Ovary (tissue), 9 donors: Measurements from ENCODE around the gene ZFPL1. TPM values are rescaled to one million over a fixed set of nuclear protein-coding genes. Genes with fewer than 3 reads are reported as not detected.
A peak's percentile ranks its signal among the peaks of the same experiment; 100 is the strongest.

Experiments
- DNase-seq, 5 donors: peaks; one replicate each; pipeline ENCODE4 v3.0.0-alpha.2; 2019 to 2020
- H3K27ac ChIP-seq, 2 donors: fragments of 200-600 bp; one replicate each; pipeline versions ENCODE4 v1.5.1 to v1.8.0; 2019 to 2022
- H3K27me3 ChIP-seq: fragments of 200-600 bp; one replicate; pipeline ENCODE4 v1.8.0; 2022
- H3K36me3 ChIP-seq: fragments of 200-600 bp; sonication (generic); one replicate; pipeline ENCODE4 v1.5.1; 2019
- H3K4me1 ChIP-seq: one replicate; pipeline ENCODE4 v1.8.1; 2013; ENCODE audit warnings: mild to moderate bottlenecking, moderate library complexity; ENCODE audit not compliant: insufficient read depth
- H3K4me3 ChIP-seq: fragments of 200-600 bp; sonication (generic); one replicate; pipeline ENCODE4 v1.5.1; 2017
- H3K9me3 ChIP-seq, 2 donors: fragments of 200-600 bp in 1 of 2; sonication (generic) in 1 of 2; one replicate each; pipeline versions ENCODE4 v1.5.1 to v1.8.1; 2013 to 2019; ENCODE audit warnings: mild to moderate bottlenecking in 1 of 2, moderate library complexity in 1 of 2
- CTCF ChIP-seq, 3 donors: fragments of 450-650 bp in 2 of 3; fragments of 200-600 bp in 1 of 3; IDR thresholded peaks; one replicate each; pipeline versions ENCODE4 v1.5.1 to v1.8.0; 2016 to 2022; ENCODE audit warnings: antibody characterized with exemption in 3 of 3, mild to moderate bottlenecking in 1 of 3
- EP300 ChIP-seq: sonication (generic); formaldehyde crosslinking; IDR thresholded peaks from one replicate; pipeline ENCODE4 v1.6.1; 2017; ENCODE audit warnings: antibody characterized with exemption
- POLR2A ChIP-seq: fragments of 450-650 bp; IDR thresholded peaks from one replicate; pipeline ENCODE4 v1.6.1; 2017; ENCODE audit warnings: antibody characterized with exemption, mild to moderate bottlenecking, moderate library complexity
- WGBS, 3 donors: extraction: QIAGEN DNeasy Blood & Tissue Kit in 1 of 3; methylation state at CpG; one replicate each; pipeline versions ENCODE4 v1.1.5 to v1.1.7; 2013 to 2017; 5-methylcytosine and 5-hydroxymethylcytosine counted together
- intact Hi-C, 4 donors: fragments of 100-400 bp; cut with DNase I; formaldehyde crosslinking; loops; one replicate each; pipeline versions ENCODE4 v1.11.0 to v1.15.1; 2022 to 2023
- polyA plus RNA-seq, 2 donors: library from polyadenylated mRNA; stranded (reverse); fragments of 200-250 nt in 1 of 2; fragments of 350-450 nt in 1 of 2; fragmentation: Illumina TruSeq in 1 of 2; extraction: RNeasy Lipid Tissue Mini Kit (QIAGEN cat#74804) in 1 of 2; gene quantifications; one replicate each; pipeline ENCODE4 v1.2.3, GENCODE V29; 2013 to 2014
- total RNA-seq, 7 donors: library from RNA; depleted of rRNA in 2 of 7; stranded (reverse); fragments of >200 nt in 2 of 7; fragmentation: NEBNext Ultra II Directional in 3 of 7; extraction: Animal tissue kit (Norgen Biotek cat#: 25700) in 3 of 7; gene quantifications; one replicate each; pipeline versions ENCODE4 v1.1.0 to v1.2.4, GENCODE V29; 2016 to 2023
- donor health status: DM: no; HTN: no; CAD: no; lungs with moderate emphysema.
- donor health status: DM: no; HTN: no; CAD: no.
- donor health status: Bipolar disorder and iron deficiency.
- donor health status: DM: yes; HTN: yes; CAD: no.
- donor health status: DM: no; HTN: no; CAD: no.
- donor health status: DM: yes; HTN: yes; CAD: no.

ZFPL1 gene
- total and polyA plus RNA-seq, 9 donors = 11.2 to 44.8 (median 35.1) TPM

GRCh38 chr11:65110354-65110861, 26.4 kb downstream of the ZFPL1 start:
- 11 to 16% (median 14%) methylated on average over 14 to 18 of the region's 18 CpGs for WGBS, 3 donors
- Histone ChIP-seq H3K27ac (peak overlapping the region; percentile 21 to 31), H3K36me3 (no peaks in the 10 kb centered on the region), H3K27me3 (no peaks in the 10 kb centered on the region), H3K4me1 (peaks cover 21% of the 10 kb centered on the region), H3K9me3 (no peaks in the 10 kb centered on the region), H3K4me3 (no peak overlapping the region)
- TF ChIP-seq EP300 = no peak
- TF ChIP-seq CTCF (IDR thresholded peaks at IDR 0.05) = peak; percentile 96 to 98 (median 98)
- no peak for TF ChIP-seq POLR2A
- DNase-seq = peak; percentile 81 to 93 (median 91)
- intact Hi-C loops = loop anchor here in 2 of 4 donors (5.0 to 10.0 kb wide), 5 partner anchors 74 to 266 kb away; partner anchors contain the start of genes ARL2 (in 2 of the 2), ATG2A (in 1 of the 2), CAPN1 (in 1 of the 2) and CDC42BPG (in 1 of the 2)

- DNase-seq = no peak
- H3K9me3 ChIP-seq = no peaks in the 10 kb centered on the region
- no peaks in the 10 kb centered on the region for H3K27me3 ChIP-seq
- H3K4me3 ChIP-seq = no peak overlapping the region
- H3K36me3 ChIP-seq = no peaks in the 10 kb centered on the region
- no peak for TF ChIP-seq CTCF (IDR thresholded peaks at IDR 0.05)
- no peak for TF ChIP-seq POLR2A
- TF ChIP-seq EP300 = no peak
- 63 to 69% (median 67%) methylated on average over 30 to 31 of the region's 31 CpGs for WGBS, 3 donors
- H3K27ac ChIP-seq = no peak overlapping the region
- intact Hi-C loops = loop anchor here in 2 of 4 donors (5.0 to 10.0 kb wide), 5 partner anchors 74 to 266 kb away; partner anchors contain the start of genes ARL2 (in 2 of the 2), ATG2A (in 1 of the 2), CAPN1 (in 1 of the 2) and CDC42BPG (in 1 of the 2)
- H3K4me1 ChIP-seq = peaks cover 14% of the 10 kb centered on the region
These were observed 27.2 kb downstream of the ZFPL1 start for GRCh38 chr11:65111159-65111743.

- WGBS, 3 donors = 0 to 2% (median 1%) methylated on average over 60 to 64 of the region's 64 CpGs
- Histone ChIP-seq H3K4me1 (peaks cover 16% of the 10 kb centered on the region), H3K27ac (peak within 1 kb of the TSS; percentile 32 to 56), H3K9me3 (no peaks in the 10 kb centered on the region), H3K27me3 (no peaks in the 10 kb centered on the region), H3K4me3 (peak within 1 kb of the TSS; percentile 51), H3K36me3 (no peaks in the 10 kb centered on the region)
- intact Hi-C loops = loop anchor here in 2 of 4 donors (5.0 to 10.0 kb wide), 5 partner anchors 73 to 267 kb away; partner anchors contain the start of genes ARL2 (in 2 of the 2), ATG2A (in 1 of the 2), CAPN1 (in 1 of the 2) and CDC42BPG (in 1 of the 2)
- peak; percentile 95 to 98 (median 97) for DNase-seq
- TF ChIP-seq CTCF (IDR thresholded peaks at IDR 0.05) (no peak), POLR2A (peak; percentile 95)
These were observed 27.9 kb downstream of the ZFPL1 start, which contains the start of gene TM7SF2 for GRCh38 chr11:65111744-65112545. TM7SF2 (plus strand) TSS chr11:65111872; CDS start chr11:65112016, 144 bp downstream.
